Chondrocyte (in vitro differentiated cells): Measurements from ENCODE around the gene COBL. TPM values are rescaled to one million over a fixed set of nuclear protein-coding genes. Genes with fewer than 3 reads are reported as not detected.

Source experiments
- DNase-seq: peaks from one replicate; pipeline ENCODE4 v3.0.0; 2021; ENCODE audit warnings: mixed read lengths, low spot score
- H3K27ac Mint-ChIP-seq: one replicate; pipeline ENCODE4 v1.8.0; 2021; ENCODE audit warnings: mild to moderate bottlenecking, moderate library complexity, mixed read lengths; ENCODE audit not compliant: unreplicated experiment
- H3K27me3 Mint-ChIP-seq: 2 replicates; pipeline ENCODE4 v1.8.0; 2021; ENCODE audit warnings: low read depth, mixed read lengths
- H3K36me3 Mint-ChIP-seq: 2 replicates; pipeline ENCODE4 v1.8.0; 2021; ENCODE audit warnings: low read depth, mixed read lengths
- H3K4me1 Mint-ChIP-seq: 2 replicates; pipeline ENCODE4 v1.8.0; 2021; ENCODE audit warnings: low read depth, mild to moderate bottlenecking, mixed read lengths
- H3K4me3 Mint-ChIP-seq: one replicate; pipeline ENCODE4 v1.8.0; 2021; ENCODE audit warnings: mild to moderate bottlenecking, moderate library complexity, mixed read lengths; ENCODE audit not compliant: unreplicated experiment
- H3K9me3 Mint-ChIP-seq: 2 replicates; pipeline ENCODE4 v1.8.0; 2021; ENCODE audit warnings: low read depth, mixed read lengths
- CTCF ChIP-seq: fragments of 200-600 bp; sonication (generic); IDR thresholded peaks from 2 replicates; pipeline ENCODE4 v1.5.0; 2021; ENCODE audit warnings: antibody characterized with exemption, mild to moderate bottlenecking, moderate library complexity
- total RNA-seq: library from RNA; stranded (reverse); gene quantifications from 3 replicates; pipeline ENCODE4 v1.2.1, GENCODE V29; 2021

Gene COBL
- total RNA-seq, 1 donor from 2014 or later = 0.17 TPM

GRCh38 chr7:51244053-51244452 lies 72.6 kb downstream of the COBL start:
- no peaks in the 10 kb centered on the region for H3K9me3 Mint-ChIP-seq
- DNase-seq = no peak
- peaks cover 4% of the 10 kb centered on the region for H3K4me1 Mint-ChIP-seq
- no peaks in the 10 kb centered on the region for H3K36me3 Mint-ChIP-seq
- H3K27me3 Mint-ChIP-seq = peaks cover 11% of the 10 kb centered on the region
- no peak overlapping the region for H3K27ac Mint-ChIP-seq
- TF ChIP-seq CTCF = no peak
- no peak overlapping the region for H3K4me3 Mint-ChIP-seq

DNA sequence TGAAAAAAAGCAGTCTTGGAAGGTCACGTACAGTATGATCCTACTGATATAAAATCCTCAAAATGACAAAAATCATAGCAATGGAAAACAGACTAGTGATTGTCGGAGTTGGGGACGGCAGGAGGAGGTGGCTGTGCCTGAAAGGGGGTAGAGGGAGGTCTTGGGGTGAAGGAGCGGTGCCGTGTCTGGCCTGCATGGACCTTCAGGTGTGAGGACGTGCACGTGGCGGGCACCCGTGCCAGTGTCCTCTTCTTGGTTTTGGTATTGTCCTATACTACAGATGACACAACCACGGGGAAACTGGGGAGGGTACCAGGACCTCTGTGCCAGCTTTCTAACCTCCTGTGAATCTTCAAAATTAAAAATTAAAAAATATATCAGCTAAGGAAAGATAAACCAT lies 73.0 kb downstream of the COBL start:
- H3K4me1 Mint-ChIP-seq = peaks cover 4% of the 10 kb centered on the region
- no peaks in the 10 kb centered on the region for H3K9me3 Mint-ChIP-seq
- H3K27me3 Mint-ChIP-seq = peaks cover 10% of the 10 kb centered on the region

DNA sequence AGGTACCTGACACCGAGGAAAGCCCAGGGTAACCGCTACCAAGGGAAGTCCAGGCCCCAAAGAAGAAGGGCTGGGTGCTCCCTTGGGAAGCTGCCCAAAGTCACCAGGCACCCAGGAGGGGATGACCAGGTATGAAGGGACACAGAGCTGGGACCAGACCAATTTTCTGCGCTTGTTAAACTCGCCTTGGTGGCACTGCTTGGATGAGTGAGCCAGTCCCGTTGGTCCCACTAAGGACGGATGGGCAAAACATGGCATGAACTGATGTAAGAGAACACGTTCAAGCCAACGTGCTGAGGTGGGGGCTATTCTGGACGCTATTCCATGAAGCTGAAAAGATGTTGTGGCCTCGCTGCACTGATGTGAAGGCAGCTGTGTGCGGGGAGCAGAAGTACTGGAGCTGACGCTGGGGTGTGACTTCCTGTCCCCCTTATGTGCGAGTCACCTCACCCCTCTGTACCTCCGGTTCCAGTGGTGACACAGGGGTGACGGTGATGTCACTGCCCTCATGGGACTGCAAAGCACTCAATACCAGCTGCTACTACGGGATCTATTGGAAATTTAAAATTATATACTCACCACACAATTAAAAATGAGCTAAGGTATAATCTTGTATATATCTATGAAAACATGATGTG lies 73.6 kb downstream of the COBL start:
- Mint-ChIP-seq H3K9me3 (no peaks in the 10 kb centered on the region), H3K36me3 (no peaks in the 10 kb centered on the region), H3K27me3 (peaks cover 8% of the 10 kb centered on the region), H3K27ac (no peak overlapping the region), H3K4me1 (peaks cover 4% of the 10 kb centered on the region), H3K4me3 (no peak overlapping the region)
- DNase-seq = no peak
- TF ChIP-seq CTCF = no peak

More for the DNA sequence above, 73.0 kb downstream of the COBL start:
- no peak for TF ChIP-seq CTCF
- no peaks in the 10 kb centered on the region for H3K36me3 Mint-ChIP-seq
- H3K4me3 Mint-ChIP-seq = no peak overlapping the region
- no peak overlapping the region for H3K27ac Mint-ChIP-seq
- no peak for DNase-seq

DNA sequence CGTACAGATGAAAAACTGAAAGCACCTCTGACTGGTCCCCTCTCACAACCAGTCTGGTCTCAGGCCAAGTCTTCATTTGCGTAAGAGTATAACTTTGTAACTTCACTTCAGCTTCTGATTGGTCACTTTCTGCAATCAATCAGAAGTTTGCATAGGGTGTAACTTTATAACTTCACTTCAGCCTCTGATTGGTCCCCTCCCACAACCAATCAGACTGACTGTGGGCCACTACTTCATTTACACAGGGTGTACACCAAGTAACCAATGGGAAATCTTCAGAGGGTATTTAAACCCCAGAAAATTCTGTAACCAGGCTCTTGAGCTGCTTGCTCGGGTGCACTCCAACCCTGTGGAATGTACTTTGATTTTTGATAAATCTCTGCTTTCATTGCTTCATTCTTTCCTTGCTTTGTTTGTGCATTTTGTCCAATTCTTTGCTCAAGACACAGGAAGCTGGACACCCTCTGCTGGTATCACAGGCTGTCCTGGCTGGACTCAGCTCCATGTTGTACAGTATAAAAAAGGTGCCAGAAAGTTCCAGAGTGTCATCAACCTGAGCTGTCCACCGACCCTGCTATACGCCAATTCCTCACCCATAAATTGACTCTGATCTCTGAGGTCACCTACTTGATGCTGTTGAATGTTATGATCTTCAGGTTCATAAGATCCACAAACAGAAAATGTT lies 74.5 kb downstream of the COBL start:
- no peak overlapping the region for H3K27ac Mint-ChIP-seq
- DNase-seq = no peak

GRCh38 chr7:51240868-51241267 lies 75.7 kb downstream of the COBL start:
- DNase-seq = no peak
- Mint-ChIP-seq H3K4me1 (no peaks in the 10 kb centered on the region), H3K4me3 (no peak overlapping the region), H3K9me3 (no peaks in the 10 kb centered on the region), H3K36me3 (no peaks in the 10 kb centered on the region), H3K27me3 (peaks cover 8% of the 10 kb centered on the region), H3K27ac (no peak overlapping the region)
- TF ChIP-seq CTCF = no peak

More for the DNA sequence above, 74.5 kb downstream of the COBL start:
- no peak overlapping the region for H3K4me3 Mint-ChIP-seq
- TF ChIP-seq CTCF = no peak
- H3K4me1 Mint-ChIP-seq = peaks cover 4% of the 10 kb centered on the region
- peaks cover 8% of the 10 kb centered on the region for H3K27me3 Mint-ChIP-seq
- H3K9me3 Mint-ChIP-seq = no peaks in the 10 kb centered on the region
- no peaks in the 10 kb centered on the region for H3K36me3 Mint-ChIP-seq
